ENCODE data around the gene RSRP1.

DNA sequence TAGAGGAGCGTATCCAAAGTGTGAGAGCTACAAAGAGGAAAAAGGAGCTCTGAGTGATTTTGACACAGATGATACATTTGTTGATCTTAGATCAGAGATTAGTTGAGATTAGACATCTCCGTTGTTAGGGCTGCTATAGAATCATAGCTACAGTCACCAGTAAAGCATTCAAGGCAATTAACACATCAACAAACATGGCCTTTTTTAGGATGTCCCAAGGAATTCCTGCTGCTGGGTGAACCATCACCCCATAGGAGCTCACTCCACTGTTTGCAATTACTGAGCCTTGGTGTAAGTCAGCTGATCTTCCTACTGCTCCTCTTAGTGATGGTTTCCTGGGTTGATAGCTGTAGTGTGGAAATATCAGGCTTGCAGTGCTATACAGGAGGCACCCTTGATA, 6.7 kb upstream of the RSRP1 start:
- TF ChIP-seq, protein P1, sequence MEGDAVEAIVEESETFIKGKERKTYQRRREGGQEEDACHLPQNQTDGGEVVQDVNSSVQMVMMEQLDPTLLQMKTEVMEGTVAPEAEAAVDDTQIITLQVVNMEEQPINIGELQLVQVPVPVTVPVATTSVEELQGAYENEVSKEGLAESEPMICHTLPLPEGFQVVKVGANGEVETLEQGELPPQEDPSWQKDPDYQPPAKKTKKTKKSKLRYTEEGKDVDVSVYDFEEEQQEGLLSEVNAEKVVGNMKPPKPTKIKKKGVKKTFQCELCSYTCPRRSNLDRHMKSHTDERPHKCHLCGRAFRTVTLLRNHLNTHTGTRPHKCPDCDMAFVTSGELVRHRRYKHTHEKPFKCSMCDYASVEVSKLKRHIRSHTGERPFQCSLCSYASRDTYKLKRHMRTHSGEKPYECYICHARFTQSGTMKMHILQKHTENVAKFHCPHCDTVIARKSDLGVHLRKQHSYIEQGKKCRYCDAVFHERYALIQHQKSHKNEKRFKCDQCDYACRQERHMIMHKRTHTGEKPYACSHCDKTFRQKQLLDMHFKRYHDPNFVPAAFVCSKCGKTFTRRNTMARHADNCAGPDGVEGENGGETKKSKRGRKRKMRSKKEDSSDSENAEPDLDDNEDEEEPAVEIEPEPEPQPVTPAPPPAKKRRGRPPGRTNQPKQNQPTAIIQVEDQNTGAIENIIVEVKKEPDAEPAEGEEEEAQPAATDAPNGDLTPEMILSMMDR (IDR thresholded peaks at IDR 0.05): no peak
- TF ChIP-seq POLR2A (IDR thresholded peaks at IDR 0.05): no peak

All from esophagus squamous epithelium (tissue), 4 donors.